ENCODE measurements around the gene ZNRF2. TPM values are rescaled to one million over a fixed set of nuclear protein-coding genes. Genes with fewer than 3 reads are reported as not detected.

Gene ZNRF2
- total and polyA plus RNA-seq, 2 experiments from 2014 or later, result 18.6 to 46.7 TPM

- DNase-seq (ENCODE audit: low read depth in 1 of 2, low spot score in 1 of 2), result no peak
- Histone ChIP-seq H3K36me3 (no peaks in the 10 kb centered on the region), H3K27ac (no peak overlapping the region), H3K4me1 (ENCODE audit: low read depth) (peaks cover 4% of the 10 kb centered on the region), H3K4me3 (no peak overlapping the region), H3K27me3 (no peaks in the 10 kb centered on the region), H3K9me3 (ENCODE audit: low read depth) (no peaks in the 10 kb centered on the region)
- no peak for TF ChIP-seq CTCF (IDR thresholded peaks at IDR 0.05; ENCODE audit: low read depth, low read length)
Measured at GRCh38 chr7:30335763-30336487, 51.5 kb downstream of the ZNRF2 start.

- H3K27ac ChIP-seq, result no peak overlapping the region
- H3K27me3 ChIP-seq, result no peaks in the 10 kb centered on the region
- H3K4me3 ChIP-seq, result no peak overlapping the region
- H3K36me3 ChIP-seq, result no peaks in the 10 kb centered on the region
- no peak for DNase-seq (ENCODE audit: low read depth in 1 of 2, low spot score in 1 of 2)
- H3K9me3 ChIP-seq (ENCODE audit: low read depth), result no peaks in the 10 kb centered on the region
- TF ChIP-seq CTCF (IDR thresholded peaks at IDR 0.05; ENCODE audit: low read depth, low read length), result no peak
- H3K4me1 ChIP-seq (ENCODE audit: low read depth), result peaks cover 15% of the 10 kb centered on the region
Measured at GRCh38 chr7:30344513-30344912, 60.1 kb downstream of the ZNRF2 start.

- Histone ChIP-seq H3K4me3 (no peak overlapping the region), H3K9me3 (ENCODE audit: low read depth) (no peaks in the 10 kb centered on the region), H3K27me3 (no peaks in the 10 kb centered on the region), H3K36me3 (no peaks in the 10 kb centered on the region), H3K27ac (no peak overlapping the region), H3K4me1 (ENCODE audit: low read depth) (peaks cover 26% of the 10 kb centered on the region)
- no peak for TF ChIP-seq CTCF (IDR thresholded peaks at IDR 0.05; ENCODE audit: low read depth, low read length)
- no peak for DNase-seq (ENCODE audit: low read depth in 1 of 2, low spot score in 1 of 2)
Measured at GRCh38 chr7:30347226-30348082, 63.1 kb downstream of the ZNRF2 start.

GRCh38 chr7:30348083-30348560 is 63.7 kb downstream of the ZNRF2 start:
- Histone ChIP-seq H3K4me1 (ENCODE audit: low read depth) (peaks cover 28% of the 10 kb centered on the region), H3K27ac (no peak overlapping the region), H3K36me3 (no peaks in the 10 kb centered on the region), H3K27me3 (no peaks in the 10 kb centered on the region), H3K9me3 (ENCODE audit: low read depth) (no peaks in the 10 kb centered on the region), H3K4me3 (no peak overlapping the region)
- TF ChIP-seq CTCF (IDR thresholded peaks at IDR 0.05; ENCODE audit: low read depth, low read length), result no peak
- DNase-seq (ENCODE audit: low read depth in 1 of 2, low spot score in 1 of 2), result peak in 1 of 2 donors; percentile 83

GRCh38 chr7:30349170-30349569 is 64.8 kb downstream of the ZNRF2 start:
- Histone ChIP-seq H3K4me1 (ENCODE audit: low read depth) (peaks cover 29% of the 10 kb centered on the region), H3K9me3 (ENCODE audit: low read depth) (no peaks in the 10 kb centered on the region), H3K27me3 (no peaks in the 10 kb centered on the region), H3K36me3 (no peaks in the 10 kb centered on the region), H3K4me3 (no peak overlapping the region), H3K27ac (peak overlapping the region; percentile 9)
- no peak for DNase-seq (ENCODE audit: low read depth in 1 of 2, low spot score in 1 of 2)
- TF ChIP-seq CTCF (IDR thresholded peaks at IDR 0.05; ENCODE audit: low read depth, low read length), result no peak

Measured in cardiac muscle cell (in vitro differentiated cells and primary cell).